Liver (tissue), 9 donors: ENCODE data around the gene ZC3HAV1L. TPM values are rescaled to one million over a fixed set of nuclear protein-coding genes. Genes with fewer than 3 reads are reported as not detected.

Experiments
- DNase-seq: peaks from one replicate; pipeline ENCODE4 v3.0.0-alpha.2; 2017; ENCODE audit warnings: low spot score
- H3K27ac ChIP-seq, 2 donors: one replicate each; pipeline ENCODE4 v1.7.0; 2013; ENCODE audit warnings: inconsistent platforms in 2 of 2, low read length in 2 of 2, control low read depth in 1 of 2, low read depth in 1 of 2, mild to moderate bottlenecking in 1 of 2
- H3K27me3 ChIP-seq, 4 donors: one replicate each; pipeline versions ENCODE4 v1.6.1 to v1.7.0; 2013; ENCODE audit warnings: low read length in 3 of 4, inconsistent platforms in 1 of 4, mild to moderate bottlenecking in 1 of 4, moderate library complexity in 1 of 4; ENCODE audit not compliant: control insufficient read depth in 4 of 4, insufficient read depth in 4 of 4
- H3K36me3 ChIP-seq, 4 donors: one replicate each; pipeline versions ENCODE4 v1.6.1 to v1.7.0; 2013; ENCODE audit warnings: low read length in 3 of 4, mild to moderate bottlenecking in 3 of 4, low read depth in 1 of 4, moderate library complexity in 1 of 4; ENCODE audit not compliant: control insufficient read depth in 4 of 4, insufficient read depth in 3 of 4
- H3K4me1 ChIP-seq, 4 donors: one replicate each; pipeline versions ENCODE4 v1.6.1 to v1.7.0; 2013; ENCODE audit warnings: low read length in 3 of 4, mild to moderate bottlenecking in 3 of 4, moderate library complexity in 1 of 4; ENCODE audit not compliant: control insufficient read depth in 4 of 4, insufficient read depth in 4 of 4
- H3K4me3 ChIP-seq, 3 donors: one replicate each; pipeline versions ENCODE4 v1.6.1 to v1.7.0; 2013; ENCODE audit warnings: low read length in 3 of 3, control low read depth in 1 of 3, low read depth in 1 of 3, mild to moderate bottlenecking in 1 of 3
- H3K9ac ChIP-seq, 2 donors: one replicate each; pipeline ENCODE4 v1.7.0; 2013; ENCODE audit warnings: low read length in 2 of 2, mild to moderate bottlenecking in 2 of 2, moderate library complexity in 2 of 2, control low read depth in 1 of 2, low read depth in 1 of 2
- H3K9me3 ChIP-seq, 4 donors: one replicate each; pipeline versions ENCODE4 v1.6.1 to v1.7.0; 2013; ENCODE audit warnings: low read length in 3 of 4; ENCODE audit not compliant: control insufficient read depth in 4 of 4
- EGR1 ChIP-seq, 2 donors: IDR thresholded peaks; 2 replicates each; pipeline ENCODE4 v1.6.1; 2016 to 2018; ENCODE audit warnings: antibody characterized with exemption in 2 of 2, low read depth in 2 of 2
- FOXA1 ChIP-seq: IDR thresholded peaks from 2 replicates; pipeline ENCODE4 v1.6.1; 2016; ENCODE audit warnings: antibody characterized with exemption
- FOXA2 ChIP-seq: IDR thresholded peaks from 2 replicates; pipeline ENCODE4 v1.6.1; 2016; ENCODE audit warnings: antibody characterized with exemption
- GABPA ChIP-seq, 2 donors: IDR thresholded peaks in 1 of 2; conservative IDR thresholded peaks in 1 of 2; 2 replicates each; pipeline ENCODE4 v1.6.1; 2016; ENCODE audit warnings: antibody characterized with exemption in 2 of 2, mild to moderate bottlenecking in 1 of 2, moderate library complexity in 1 of 2
- HNF4A ChIP-seq, 2 donors: conservative IDR thresholded peaks; 2 replicates each; pipeline ENCODE4 v1.6.1; 2016; ENCODE audit warnings: antibody characterized with exemption in 2 of 2, mild to moderate bottlenecking in 2 of 2
- HNF4G ChIP-seq: IDR thresholded peaks from 2 replicates; pipeline ENCODE4 v1.6.1; 2016; ENCODE audit warnings: antibody characterized with exemption
- JUND ChIP-seq, 2 donors: IDR thresholded peaks; 2 replicates each; pipeline ENCODE4 v1.6.1; 2016; ENCODE audit warnings: antibody characterized with exemption in 2 of 2
- MAX ChIP-seq: IDR thresholded peaks from 2 replicates; pipeline ENCODE4 v1.6.1; 2016; ENCODE audit warnings: antibody characterized with exemption
- NR2F2 ChIP-seq: IDR thresholded peaks from 2 replicates; pipeline ENCODE4 v1.6.1; 2016; ENCODE audit warnings: antibody characterized with exemption
- REST ChIP-seq: IDR thresholded peaks from 2 replicates; pipeline ENCODE4 v1.6.1; 2016; ENCODE audit warnings: antibody characterized with exemption, mild to moderate bottlenecking
- RXRA ChIP-seq, 2 donors: IDR thresholded peaks; 2 replicates each; pipeline ENCODE4 v1.6.1; 2017 to 2018; ENCODE audit warnings: antibody characterized with exemption in 2 of 2, mild to moderate bottlenecking in 1 of 2
- SP1 ChIP-seq: IDR thresholded peaks from 2 replicates; pipeline ENCODE4 v1.6.1; 2018; ENCODE audit warnings: antibody characterized with exemption, mild to moderate bottlenecking
- TAF1 ChIP-seq: conservative IDR thresholded peaks from 2 replicates; pipeline ENCODE4 v1.6.1; 2016; ENCODE audit warnings: antibody characterized with exemption, mild to moderate bottlenecking
- YY1 ChIP-seq: IDR thresholded peaks from 2 replicates; pipeline ENCODE4 v1.6.1; 2016; ENCODE audit warnings: antibody characterized with exemption, mild to moderate bottlenecking
- WGBS: extraction: QIAGEN DNeasy Blood & Tissue Kit; methylation state at CpG from one replicate; pipeline ENCODE4 v1.1.7; 2013; 5-methylcytosine and 5-hydroxymethylcytosine counted together
- polyA plus RNA-seq, 2 donors: library from polyadenylated mRNA; stranded (reverse) in 1 of 2; unstranded in 1 of 2; fragments of 200-250 nt in 1 of 2; fragments of >200 nt in 1 of 2; fragmentation: Nextera tagmentation in 1 of 2; extraction: Ambion mirVana in 1 of 2; gene quantifications; one replicate each; pipeline versions ENCODE4 v1.2.1 to v1.2.3, GENCODE V29; 2013 to 2015
- total RNA-seq, 2 donors: library from RNA; depleted of rRNA; stranded (reverse); fragments of >200 nt; gene quantifications; one replicate each; pipeline ENCODE4 v1.2.3, GENCODE V29; 2014
- TF ChIP-seq, protein P1 (sequence below): IDR thresholded peaks from 2 replicates; pipeline ENCODE4 v1.6.1; 2016; ENCODE audit warnings: antibody characterized with exemption
- TF ChIP-seq, protein P2 (sequence below): fragments of 150-350 bp; IDR thresholded peaks from 2 replicates; pipeline ENCODE4 v1.5.1; 2017; ENCODE audit warnings: improper control_type of control experiment, low read depth, low read length; ENCODE audit not compliant: missing input control
- donor health status: healthy.
- donor health status: healthy.
- donor health status: healthy.
- donor health status: healthy.
- donor health status: healthy.

The ZC3HAV1L gene
- total and polyA plus RNA-seq, 4 donors = 0.19 to 16.2 (median 1.9) TPM

DNA sequence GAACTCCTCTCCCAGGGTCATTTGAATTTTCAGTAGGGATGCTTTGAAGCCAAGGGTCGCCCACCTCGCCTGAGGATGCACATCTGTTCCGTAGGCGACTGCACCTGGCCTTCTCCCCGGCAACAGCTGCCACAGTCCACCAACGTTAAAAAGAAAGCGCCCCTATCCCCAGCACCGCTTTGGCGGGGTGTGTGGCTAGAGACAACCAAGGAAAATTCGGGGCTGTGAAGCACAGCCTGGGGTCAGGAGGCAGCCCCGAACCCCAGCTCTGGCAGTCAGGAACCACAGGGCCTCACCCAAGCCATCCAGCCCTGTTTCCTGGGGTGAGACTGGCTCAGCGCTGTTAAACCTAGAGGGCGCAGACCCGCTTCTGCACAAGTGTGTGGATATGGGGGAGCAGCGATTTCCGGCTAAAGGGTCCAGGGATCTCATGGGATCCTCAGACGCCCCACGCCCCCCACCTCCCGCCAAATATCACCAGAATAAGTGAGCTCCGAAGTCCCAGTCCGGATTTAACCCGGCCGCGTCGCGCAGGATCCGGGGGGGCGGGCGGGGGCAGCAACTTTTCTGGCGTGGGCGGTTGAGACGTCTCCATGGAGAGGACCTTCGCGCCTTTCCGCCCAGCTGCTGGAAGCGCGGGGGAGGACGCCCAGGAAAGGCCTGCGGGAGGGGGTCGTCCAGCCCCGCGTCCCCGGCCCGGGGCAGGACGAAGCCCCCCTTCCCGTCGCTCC lies 822 bp downstream of the ZC3HAV1L start (continued):
- TF ChIP-seq MAX = no peak
- TF ChIP-seq JUND (IDR thresholded peaks at IDR 0.05) = no peak
- TF ChIP-seq, protein P1, sequence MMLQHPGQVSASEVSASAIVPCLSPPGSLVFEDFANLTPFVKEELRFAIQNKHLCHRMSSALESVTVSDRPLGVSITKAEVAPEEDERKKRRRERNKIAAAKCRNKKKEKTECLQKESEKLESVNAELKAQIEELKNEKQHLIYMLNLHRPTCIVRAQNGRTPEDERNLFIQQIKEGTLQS = no peak
- TF ChIP-seq GABPA (IDR thresholded peaks at IDR 0.05 in 1 of 2, conservative IDR thresholded peaks at IDR 0.05 in 1 of 2) = no peak
- no peak for TF ChIP-seq TAF1

GRCh38 chr7:139034336-139034735 lies 1.5 kb downstream of the ZC3HAV1L start:
- peaks cover 0 to 9% (median 6%) of the 10 kb centered on the region in 4 donors for H3K4me1 ChIP-seq
- H3K4me3 ChIP-seq = no peak overlapping the region
- H3K27me3 ChIP-seq = no peaks in the 10 kb centered on the region
- no peak overlapping the region for H3K9ac ChIP-seq
- WGBS = 95% methylated on average over 5 of the region's 5 CpGs
- TF ChIP-seq SP1 = no peak
- no peak for TF ChIP-seq HNF4A (conservative IDR thresholded peaks at IDR 0.05)
- TF ChIP-seq RXRA (IDR thresholded peaks at IDR 0.05) = no peak
- no peak for DNase-seq
- no peaks in the 10 kb centered on the region for H3K9me3 ChIP-seq
- H3K36me3 ChIP-seq = no peaks in the 10 kb centered on the region
- no peak overlapping the region for H3K27ac ChIP-seq

DNA sequence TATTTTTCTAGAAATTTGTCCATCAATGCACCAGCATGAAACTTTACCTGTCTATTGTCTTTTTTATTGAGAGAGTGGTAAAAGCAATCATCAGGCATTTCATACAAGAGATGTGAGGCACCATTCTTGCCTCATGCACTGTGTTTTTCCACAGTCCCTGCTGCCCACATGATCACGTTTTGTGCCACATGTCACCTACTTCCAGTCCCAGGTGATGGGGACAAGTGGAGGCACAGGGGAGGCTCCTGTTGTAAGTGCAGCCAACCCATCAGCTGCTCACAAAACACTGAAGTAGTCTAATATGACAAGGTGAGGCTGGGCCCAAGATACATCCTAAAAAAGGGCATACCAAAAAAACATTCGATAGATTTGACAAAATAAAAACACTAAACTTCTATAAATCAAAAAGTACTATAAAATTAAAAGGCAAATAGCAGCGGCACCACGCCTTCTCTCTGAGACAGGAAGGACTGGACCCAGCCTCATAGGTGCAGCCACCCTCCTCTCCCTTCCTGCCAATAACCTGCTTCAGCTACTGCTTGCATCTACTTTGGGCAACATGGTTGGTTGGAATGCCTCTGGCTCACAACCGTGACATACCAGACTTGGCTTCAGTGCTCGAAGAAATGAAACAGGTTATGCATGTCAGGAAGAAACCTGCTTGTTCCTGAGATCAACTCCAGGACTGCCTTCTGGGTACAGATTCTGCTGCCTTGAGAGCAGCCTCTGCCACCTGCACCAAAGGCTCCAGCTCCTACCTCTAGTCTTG lies 2.3 kb downstream of the ZC3HAV1L start:
- WGBS = 92% methylated on average over 6 of the region's 6 CpGs
- H3K36me3 ChIP-seq = no peaks in the 10 kb centered on the region
- TF ChIP-seq HNF4A (conservative IDR thresholded peaks at IDR 0.05) = no peak
- TF ChIP-seq, protein P2, sequence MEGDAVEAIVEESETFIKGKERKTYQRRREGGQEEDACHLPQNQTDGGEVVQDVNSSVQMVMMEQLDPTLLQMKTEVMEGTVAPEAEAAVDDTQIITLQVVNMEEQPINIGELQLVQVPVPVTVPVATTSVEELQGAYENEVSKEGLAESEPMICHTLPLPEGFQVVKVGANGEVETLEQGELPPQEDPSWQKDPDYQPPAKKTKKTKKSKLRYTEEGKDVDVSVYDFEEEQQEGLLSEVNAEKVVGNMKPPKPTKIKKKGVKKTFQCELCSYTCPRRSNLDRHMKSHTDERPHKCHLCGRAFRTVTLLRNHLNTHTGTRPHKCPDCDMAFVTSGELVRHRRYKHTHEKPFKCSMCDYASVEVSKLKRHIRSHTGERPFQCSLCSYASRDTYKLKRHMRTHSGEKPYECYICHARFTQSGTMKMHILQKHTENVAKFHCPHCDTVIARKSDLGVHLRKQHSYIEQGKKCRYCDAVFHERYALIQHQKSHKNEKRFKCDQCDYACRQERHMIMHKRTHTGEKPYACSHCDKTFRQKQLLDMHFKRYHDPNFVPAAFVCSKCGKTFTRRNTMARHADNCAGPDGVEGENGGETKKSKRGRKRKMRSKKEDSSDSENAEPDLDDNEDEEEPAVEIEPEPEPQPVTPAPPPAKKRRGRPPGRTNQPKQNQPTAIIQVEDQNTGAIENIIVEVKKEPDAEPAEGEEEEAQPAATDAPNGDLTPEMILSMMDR = no peak
- no peak for DNase-seq
- H3K4me1 ChIP-seq = peaks cover 0 to 9% (median 6%) of the 10 kb centered on the region in 4 donors
- no peaks in the 10 kb centered on the region for H3K27me3 ChIP-seq
- H3K9me3 ChIP-seq = no peaks in the 10 kb centered on the region
- H3K27ac ChIP-seq = no peak overlapping the region
- H3K9ac ChIP-seq = no peak overlapping the region
- no peak overlapping the region for H3K4me3 ChIP-seq

DNA sequence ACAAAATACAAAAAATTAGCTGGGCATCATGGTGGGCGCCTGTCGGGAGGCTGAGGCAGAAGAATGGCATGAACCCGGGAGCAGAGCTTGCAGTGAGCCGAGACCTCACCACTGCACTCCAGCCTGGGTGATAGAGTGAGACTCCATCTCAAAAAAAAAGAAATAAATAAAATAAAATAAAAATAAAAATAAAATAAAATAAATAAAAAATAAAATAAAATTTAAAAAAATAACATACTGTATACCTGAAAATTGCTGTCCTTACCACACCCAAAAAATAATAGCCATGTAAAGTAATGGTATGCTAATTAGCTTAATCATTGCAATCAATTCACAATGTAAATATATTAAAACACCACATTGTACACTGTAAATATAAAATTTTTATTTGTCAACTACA lies 3.4 kb downstream of the ZC3HAV1L start:
- no peaks in the 10 kb centered on the region for H3K36me3 ChIP-seq
- no peak overlapping the region for H3K4me3 ChIP-seq
- H3K4me1 ChIP-seq = peaks cover 0 to 9% (median 6%) of the 10 kb centered on the region in 4 donors
- no peak for DNase-seq
- no peak overlapping the region for H3K9ac ChIP-seq
- H3K27me3 ChIP-seq = no peaks in the 10 kb centered on the region
- H3K9me3 ChIP-seq = no peaks in the 10 kb centered on the region
- no peak overlapping the region for H3K27ac ChIP-seq
- WGBS = over 99% methylated on average over 4 of the region's 4 CpGs
- no peak for TF ChIP-seq TAF1
- TF ChIP-seq EGR1 (IDR thresholded peaks at IDR 0.05; ENCODE audit: low read depth in 2 of 2) = no peak
- no peak for TF ChIP-seq YY1
- TF ChIP-seq FOXA1 = no peak
- TF ChIP-seq NR2F2 = no peak
- TF ChIP-seq HNF4A (conservative IDR thresholded peaks at IDR 0.05) = no peak
- TF ChIP-seq FOXA2 = no peak
- no peak for TF ChIP-seq GABPA (IDR thresholded peaks at IDR 0.05 in 1 of 2, conservative IDR thresholded peaks at IDR 0.05 in 1 of 2)
- no peak for TF ChIP-seq HNF4G
- TF ChIP-seq, protein P1 = no peak
- TF ChIP-seq REST = no peak
